GF-D8 (cell line): ENCODE measurements around the gene FGF9.

Source experiments
- DNase-seq: peaks from one replicate; lab custom pipeline; 2025; lab: John Stamatoyannopoulos, UW

FGF9 gene

GRCh38 chr13:21670883-21671619, at the start of gene FGF9:
FGF9 (plus strand) TSS chr13:21671073; CDS start chr13:21671913, 840 bp downstream.
- DNase-seq, result peak; percentile 46

DNA sequence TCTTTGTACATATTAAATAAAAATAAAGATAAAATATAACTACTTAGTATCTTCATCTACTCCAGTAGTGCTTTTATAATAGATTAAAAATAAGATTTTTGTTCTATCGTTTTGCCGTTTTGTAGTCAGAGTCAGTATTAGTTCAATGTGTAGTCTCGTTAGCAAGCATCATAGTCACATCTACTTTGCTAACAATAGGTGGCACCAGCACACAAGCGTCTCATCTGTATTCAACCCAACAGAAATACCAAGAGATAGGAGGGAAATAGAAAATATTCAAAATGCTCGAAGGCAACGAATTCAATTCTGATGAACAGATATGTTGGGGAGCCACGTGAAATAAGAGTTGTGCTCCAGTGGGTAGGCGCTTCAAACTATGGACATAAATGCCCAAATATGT, 45.5 kb upstream of the FGF9 start:
- peak; percentile 43 for DNase-seq

GRCh38 chr13:21632196-21632595, 38.7 kb upstream of the FGF9 start:
- DNase-seq, result no peak

DNA sequence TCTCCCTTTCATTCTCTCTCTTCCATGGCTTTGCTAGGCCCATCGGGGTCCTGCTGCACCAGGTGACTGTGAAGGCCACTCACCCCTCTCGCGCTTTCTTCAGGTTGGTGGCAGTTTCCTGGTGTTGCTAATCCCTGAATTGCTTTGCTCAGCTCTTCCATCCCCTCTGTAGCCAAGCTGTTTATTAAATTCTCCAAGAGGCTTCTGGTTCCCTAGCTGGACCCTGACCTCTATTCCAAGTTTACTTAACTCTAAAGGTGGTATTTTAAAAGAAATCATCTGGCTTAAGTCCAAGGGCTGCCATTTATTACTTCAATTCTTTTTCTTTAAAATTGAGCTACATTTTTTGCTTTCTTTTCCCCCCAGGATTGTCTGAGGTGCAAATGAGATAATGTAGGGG, 34.2 kb upstream of the FGF9 start:
- DNase-seq, result no peak

GRCh38 chr13:21637296-21637695, 33.6 kb upstream of the FGF9 start:
- DNase-seq, result peak; percentile 23

DNA sequence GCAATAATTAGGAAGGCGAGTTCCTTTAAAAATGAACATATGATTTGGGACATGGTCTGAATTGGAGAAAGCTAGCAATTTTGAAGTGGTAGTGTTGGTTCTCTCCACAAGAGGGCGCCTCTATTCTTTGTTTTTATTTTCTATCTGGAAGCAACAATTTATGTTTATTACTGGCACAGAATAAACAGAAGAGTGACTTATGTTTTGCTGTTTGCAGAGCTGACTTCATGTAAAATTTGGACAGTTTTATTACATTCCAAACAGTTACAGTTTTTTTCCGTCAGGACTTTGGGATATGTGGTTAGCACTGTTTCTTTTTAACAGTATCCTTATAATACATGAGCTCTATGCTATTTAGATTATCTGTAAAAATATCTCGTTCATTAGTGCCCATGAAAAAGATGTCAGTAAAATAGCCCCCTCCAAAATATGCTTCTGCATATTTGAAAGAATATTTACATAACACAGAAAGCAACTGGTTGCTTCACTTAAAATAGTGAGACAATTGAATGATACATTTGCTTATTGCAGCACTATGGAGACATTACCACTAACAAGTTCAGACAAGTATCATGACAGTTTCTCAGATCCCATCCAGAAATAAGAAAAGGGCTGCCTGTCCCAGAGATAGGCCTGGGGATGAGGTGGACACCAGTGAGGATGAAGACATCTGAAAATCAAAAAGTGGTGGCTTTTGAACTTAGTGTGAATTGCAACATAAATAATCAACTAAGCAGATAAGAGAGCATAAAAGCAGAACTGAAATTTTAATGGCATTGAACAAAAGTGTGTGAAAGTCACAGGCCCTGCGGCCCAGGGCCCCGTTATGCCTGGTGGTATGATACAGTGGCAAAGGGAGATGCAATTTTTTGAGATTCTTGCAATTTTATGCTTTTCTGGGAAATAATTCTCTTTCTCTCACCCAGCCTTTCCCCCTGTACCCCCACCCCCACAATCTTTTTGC, 32.3 kb upstream of the FGF9 start:
- peak; percentile 13 for DNase-seq

DNA sequence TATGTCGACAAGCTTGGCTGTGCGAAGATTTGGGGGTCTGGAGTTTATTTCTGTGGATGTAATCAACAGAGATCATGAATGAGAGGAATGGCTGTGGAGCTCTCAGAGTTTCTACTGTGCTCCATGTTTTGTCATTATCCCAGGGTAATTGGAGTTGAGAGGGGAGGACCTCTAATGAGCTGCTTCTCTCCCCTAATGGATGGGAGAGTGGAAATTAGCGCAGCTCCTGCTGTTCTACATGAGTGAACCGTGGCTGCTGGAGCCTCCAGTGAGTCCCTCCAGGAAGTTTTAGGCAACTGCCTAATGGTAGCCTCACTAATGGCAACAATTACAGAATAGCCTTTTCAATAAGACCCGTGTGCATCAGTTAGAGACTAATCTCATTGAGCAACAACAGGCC, 31.3 kb upstream of the FGF9 start:
- no peak for DNase-seq

GRCh38 chr13:21641629-21642028, 29.2 kb upstream of the FGF9 start:
- no peak for DNase-seq

- DNase-seq, result no peak
Measured at GRCh38 chr13:21657538-21657937, 13.3 kb upstream of the FGF9 start.

DNA sequence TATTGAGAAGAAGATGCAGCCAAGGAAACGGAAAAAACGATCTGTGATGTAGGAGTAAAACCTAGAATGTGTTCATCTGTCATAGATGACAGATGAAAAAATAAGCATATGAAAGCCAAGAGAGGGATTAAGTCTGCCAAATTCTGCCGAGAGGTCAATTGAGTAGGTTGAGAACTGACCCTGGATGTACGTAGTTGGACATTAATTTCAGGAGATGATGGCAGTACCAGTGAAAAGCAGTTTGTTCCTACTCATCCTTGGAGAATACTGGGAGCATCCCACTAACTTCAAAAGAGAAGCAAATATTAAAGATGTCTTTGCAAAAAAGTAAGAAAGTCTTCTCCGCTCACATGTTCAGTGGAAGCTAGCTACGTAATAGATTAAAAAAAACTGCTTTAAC, 11.8 kb upstream of the FGF9 start:
- no peak for DNase-seq

GRCh38 chr13:21661097-21661909, 9.6 kb upstream of the FGF9 start:
- no peak for DNase-seq

GRCh38 chr13:21663197-21663596, 7.7 kb upstream of the FGF9 start:
- no peak for DNase-seq

GRCh38 chr13:21668732-21669275, 2.1 kb upstream of the FGF9 start:
- DNase-seq, result no peak

GRCh38 chr13:21670006-21670882, 629 bp upstream of the FGF9 start:
- DNase-seq, result no peak

DNA sequence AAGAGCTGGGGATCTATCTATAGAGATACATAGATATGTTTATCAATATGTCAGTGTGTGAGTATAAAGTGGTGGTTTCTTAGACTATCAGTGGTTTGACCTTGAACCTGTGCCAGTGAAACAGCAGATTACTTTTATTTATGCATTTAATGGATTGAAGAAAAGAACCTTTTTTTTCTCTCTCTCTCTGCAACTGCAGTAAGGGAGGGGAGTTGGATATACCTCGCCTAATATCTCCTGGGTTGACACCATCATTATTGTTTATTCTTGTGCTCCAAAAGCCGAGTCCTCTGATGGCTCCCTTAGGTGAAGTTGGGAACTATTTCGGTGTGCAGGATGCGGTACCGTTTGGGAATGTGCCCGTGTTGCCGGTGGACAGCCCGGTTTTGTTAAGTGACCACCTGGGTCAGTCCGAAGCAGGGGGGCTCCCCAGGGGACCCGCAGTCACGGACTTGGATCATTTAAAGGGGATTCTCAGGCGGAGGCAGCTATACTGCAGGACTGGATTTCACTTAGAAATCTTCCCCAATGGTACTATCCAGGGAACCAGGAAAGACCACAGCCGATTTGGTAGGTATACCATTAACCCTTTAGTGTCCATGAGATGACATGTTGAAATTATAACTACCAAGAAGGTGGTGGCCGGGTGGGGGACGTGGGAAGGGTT, 880 bp downstream of the FGF9 start:
- no peak for DNase-seq

GRCh38 chr13:21672287-21672680, 1.4 kb downstream of the FGF9 start:
- no peak for DNase-seq

DNA sequence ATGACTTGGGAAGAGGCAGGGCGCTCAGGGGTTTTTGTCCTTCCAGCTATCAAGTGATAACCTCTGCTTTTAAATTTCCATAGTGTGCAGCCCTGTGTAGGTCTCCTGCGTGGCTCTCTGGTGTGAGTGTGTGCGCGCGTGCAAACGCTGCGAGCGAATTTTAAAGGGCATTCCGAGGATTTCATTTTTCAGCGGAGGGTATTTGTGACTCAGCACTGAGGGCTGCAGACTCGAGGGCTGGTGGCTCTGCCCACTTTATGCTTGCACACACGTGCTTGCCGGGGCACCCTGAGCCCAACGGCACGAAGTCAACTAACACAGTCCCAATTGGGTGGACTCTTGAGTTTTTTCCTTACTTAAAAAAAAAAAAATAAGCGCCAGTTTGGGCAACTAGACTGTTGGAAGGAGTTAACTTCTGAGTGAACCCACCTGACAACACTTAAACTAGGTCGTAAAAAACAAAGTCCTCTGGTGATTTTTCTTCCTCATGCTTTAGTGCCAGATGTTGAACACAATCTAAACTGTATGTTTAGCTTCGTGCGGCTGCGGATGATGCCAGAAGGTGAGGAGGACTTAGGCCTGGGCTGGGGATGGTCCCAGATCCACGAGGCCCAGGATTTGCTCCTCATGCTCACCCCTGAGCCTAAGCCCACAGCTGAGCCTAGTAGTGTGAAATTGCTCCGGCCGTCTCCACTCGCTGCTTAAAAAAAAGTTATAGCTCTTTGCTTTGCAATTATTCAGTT, 2.1 kb downstream of the FGF9 start:
- no peak for DNase-seq

DNA sequence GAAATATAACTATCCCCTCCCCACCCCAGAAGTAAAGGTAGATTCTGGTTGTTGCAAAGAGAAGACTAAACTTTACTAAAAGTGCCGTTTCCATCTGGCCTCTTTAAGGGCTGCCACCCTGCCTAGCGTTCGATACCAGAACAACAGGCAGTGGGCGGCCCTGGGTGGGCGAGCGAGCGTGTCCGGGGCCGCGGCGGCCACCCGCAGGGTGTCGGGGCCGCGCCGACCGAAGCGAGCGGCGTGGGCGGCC, 2.6 kb downstream of the FGF9 start:
- DNase-seq, result no peak

DNA sequence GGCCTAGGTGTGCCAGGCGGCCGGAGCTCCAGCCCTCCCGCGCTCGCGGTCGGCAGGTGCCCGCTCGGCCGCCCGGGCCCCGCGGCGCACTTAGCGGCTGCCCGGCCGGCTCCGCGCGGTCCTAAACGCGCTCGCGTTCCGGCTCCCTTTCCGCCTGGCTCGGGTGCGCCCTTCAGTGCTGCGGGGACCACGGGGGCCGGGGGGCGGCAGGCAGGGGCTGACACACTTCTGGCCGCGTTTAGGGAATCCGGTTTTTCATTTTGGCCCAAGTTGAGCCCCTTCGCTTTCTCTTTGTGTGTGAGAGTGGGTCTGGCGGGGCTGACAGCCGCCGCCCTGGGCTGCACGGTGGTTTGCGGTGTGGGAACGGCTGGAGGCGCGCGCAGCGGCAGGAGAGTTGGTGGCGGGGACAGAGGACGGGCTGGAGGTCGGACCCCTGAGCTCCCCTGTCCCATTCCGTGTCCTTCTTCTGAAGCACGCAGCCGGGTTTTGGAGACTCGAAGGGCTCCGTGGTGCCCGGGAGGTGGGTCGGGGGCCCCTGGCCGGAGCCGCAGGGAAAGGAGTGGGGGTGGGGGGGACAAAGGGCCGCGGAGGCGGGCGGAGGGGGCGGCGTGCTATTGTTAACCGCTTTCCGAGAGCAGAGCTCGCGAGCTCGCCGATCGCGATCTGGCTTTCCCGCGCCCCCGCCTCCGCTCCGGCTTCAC, 3.1 kb downstream of the FGF9 start:
- no peak for DNase-seq
